HT-29 (cell line): Measurements from ENCODE around the gene CYTH3. TPM values are rescaled to one million over a fixed set of nuclear protein-coding genes. Genes with fewer than 3 reads are reported as not detected.
A peak's percentile ranks its signal among the peaks of the same experiment; 100 is the strongest.
"Not testable (repeated sequence)": the region's sequence is repeated elsewhere in the genome, so short reads cannot be mapped to it uniquely, and the experiment has no call there.

Source experiments
- DNase-seq: peaks from one replicate; pipeline ENCODE4 v3.0.0-alpha.2; 2015; ENCODE audit warnings: low spot score
- total RNA-seq: library from RNA; depleted of rRNA; stranded (reverse); fragments of >200 nt; shearing (Covaris generic); gene quantifications from 2 replicates; pipeline ENCODE4 v1.2.3, GENCODE V29; 2014

The CYTH3 gene
- total RNA-seq, 1 experiment from 2014 or later = 3.1 TPM

DNA sequence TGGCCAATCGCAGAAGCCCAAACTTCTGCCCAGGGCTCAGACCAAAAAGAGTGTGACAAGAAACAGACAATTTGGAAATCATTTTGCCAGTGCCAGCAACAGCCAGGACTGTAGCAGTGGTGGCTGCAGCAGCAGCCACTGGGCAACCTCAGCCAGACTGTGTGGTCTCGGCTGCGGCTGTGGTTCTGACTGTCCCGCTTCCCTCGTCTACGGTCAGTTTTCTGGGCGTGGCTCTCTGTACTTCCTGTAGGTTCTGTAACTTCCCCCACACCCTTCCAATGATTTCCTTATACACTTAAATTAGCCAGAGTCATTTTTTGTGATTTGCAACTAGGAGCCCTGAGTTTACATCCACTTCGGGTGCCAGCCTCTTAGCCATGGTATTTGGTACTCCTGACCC lies 39.9 kb downstream of the CYTH3 start:
- no peak for DNase-seq

DNA sequence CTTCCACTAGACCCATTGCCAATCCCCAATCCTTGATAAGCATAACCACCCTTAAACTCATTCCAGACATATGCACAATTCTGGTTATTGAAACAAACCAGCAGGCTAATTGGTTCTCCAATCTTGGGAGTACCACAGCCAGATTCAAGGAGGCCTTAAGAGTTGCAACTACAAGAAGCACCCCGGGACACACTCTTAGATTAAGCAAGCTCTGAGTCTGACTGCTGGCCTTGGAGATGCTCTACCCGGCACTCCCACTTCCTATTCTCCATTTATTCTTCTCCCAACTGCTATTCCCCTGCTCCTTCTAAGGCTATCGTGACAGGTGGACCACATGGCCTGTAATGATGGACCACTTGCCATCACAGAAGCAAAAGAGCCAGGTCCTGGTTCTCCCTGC lies 40.3 kb downstream of the CYTH3 start:
- DNase-seq = no peak

DNA sequence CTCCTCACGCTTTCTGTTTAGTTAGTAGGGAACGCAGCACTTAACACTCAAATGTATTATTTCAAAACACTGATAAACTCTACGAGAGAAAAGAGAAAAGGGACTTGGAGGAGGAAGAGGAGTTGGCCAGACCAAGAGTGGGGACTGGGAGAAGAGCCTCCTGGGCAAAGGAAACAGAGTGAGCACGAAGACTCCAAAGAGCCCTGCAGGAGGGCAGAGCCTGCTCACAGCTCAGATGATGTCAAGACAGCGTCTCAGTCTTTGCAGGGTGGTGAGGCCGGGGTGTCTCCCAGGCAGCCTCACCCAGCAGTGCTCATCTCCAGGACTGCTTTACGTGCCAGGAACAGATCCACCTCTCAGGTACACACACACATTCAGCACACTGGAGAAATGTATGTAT lies 41.2 kb downstream of the CYTH3 start:
- no peak for DNase-seq

DNA sequence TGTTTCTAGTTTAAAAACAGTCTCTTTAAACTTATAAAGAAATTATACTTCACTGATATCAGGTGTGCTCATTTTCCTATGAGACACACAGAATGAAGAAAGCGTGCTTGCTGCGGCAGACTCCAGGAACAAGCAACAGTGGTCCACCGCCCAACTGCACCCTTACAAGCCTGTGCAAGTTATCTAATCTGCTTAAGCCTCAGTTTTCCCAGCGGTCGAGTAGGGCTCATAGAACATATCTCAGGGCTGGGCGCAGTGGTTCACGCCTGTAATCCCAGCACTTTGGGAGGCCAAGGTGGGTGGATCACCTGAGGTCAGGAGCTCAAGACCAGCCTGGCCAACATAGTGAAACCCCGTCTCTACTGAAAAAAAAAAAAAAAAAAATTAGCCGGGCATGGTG lies 43.1 kb downstream of the CYTH3 start:
- DNase-seq = not testable (repeated sequence)

DNA sequence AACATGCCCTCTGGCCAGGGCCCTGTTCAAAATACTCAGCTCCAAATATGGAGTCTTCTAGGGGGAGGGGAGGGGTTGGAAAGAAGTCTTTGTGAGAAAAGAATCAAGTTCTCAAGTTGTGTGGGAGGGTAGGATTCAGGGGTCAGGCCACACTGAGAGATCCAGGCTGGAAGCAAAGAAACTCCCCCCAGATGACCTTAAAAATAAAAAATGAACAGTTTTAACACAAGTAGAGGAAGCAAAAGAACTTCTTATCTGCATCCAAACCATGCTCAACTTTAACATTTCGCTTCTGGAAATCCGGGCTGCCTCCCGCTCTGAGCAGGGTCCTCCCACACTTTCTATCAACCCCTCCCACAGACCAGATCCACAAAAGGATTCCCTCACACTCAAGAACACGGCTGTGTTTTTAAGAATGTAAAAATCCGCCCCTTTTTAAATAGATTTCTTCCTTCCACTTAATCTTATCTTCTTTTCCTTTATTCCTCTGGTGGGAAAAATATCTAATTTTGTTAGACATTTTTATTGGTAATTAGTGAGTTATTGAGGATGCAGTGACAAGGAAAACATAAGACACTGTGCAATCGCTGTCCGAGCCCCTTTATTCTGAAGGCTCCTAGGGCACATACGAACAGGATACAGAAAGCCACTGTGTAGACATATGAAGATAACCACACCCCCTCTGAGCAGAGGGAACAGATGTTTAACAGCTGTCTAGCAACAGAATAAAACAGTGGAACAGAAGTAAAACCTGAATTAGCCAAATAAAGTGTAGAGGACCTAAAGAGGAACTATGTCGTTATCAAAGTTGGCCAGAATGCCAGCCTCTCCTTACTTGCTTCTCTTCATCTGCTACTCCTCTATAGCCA lies 43.8 kb downstream of the CYTH3 start:
- no peak for DNase-seq

DNA sequence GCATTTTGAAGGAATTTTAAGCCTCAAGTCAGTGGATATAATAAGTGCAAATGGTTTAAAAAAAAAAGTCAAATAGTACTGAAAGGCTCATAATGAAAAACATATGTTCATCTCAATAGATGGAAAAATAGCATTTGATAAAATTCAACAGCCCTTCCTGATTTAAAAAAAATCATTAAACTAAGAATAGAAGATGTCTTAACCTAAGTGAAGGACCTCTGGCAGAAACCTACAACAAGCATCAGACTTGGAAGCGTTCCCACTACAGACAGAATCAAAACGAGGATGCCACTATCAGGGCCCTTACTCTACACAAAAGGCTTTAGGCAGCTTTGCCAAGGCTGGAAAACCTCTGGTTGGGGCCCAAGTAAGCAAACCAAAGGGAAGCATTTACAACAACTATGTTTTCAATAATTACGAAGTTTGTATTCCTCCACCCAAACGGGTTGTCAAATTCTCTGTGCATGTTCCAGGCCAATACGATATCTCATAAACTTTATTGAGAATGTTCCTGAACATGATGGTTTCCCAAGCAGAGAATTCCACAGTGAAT lies 45.1 kb downstream of the CYTH3 start:
- no peak for DNase-seq

DNA sequence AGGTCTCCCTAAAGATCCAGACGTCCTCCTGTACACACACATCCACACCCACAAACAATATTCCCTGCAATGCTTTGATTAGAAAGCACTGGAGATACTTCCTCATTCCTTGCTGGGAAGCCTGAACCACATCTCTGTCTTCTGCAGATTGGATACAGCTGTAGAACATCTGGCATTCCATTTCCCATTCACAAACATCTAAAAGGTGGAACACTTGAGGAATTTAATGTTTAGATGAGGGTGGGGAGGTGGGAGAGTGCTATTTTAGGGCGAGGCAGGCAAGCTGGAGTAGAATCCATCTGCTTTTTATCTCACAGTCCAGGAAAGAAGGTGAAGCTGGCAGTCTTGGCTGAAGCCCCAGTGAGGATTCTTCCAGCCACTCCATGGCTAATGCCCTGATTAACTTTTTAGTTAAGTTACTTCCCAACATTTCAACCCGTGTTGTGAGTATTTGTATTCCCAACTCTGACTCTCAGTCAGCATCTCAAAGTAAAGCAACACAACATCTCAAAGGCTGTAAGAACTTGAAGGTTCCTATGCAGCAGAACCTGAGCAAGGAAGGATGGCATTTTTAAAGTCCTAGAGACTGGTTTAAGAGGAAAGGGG lies 46.1 kb downstream of the CYTH3 start:
- peak; percentile 18 for DNase-seq

DNA sequence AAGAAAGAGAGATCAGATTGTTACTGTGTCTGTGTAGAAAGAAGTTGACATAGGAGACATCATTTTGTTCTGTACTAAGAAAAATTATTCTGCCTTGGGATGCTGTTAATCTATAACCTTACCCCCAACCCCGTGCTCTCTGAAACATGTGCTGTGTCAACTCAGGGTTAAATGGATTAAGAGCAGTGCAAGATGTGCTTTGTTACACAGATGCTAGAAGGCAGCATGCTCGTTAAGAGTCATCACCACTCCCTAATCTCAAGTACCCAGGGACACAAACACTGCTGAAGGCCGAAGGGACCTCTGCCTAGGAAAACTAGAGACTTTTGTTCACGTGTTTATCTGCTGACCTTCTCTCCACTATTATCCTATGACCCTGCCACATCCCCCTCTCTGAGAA lies 49.0 kb downstream of the CYTH3 start:
- DNase-seq = not testable (repeated sequence)

DNA sequence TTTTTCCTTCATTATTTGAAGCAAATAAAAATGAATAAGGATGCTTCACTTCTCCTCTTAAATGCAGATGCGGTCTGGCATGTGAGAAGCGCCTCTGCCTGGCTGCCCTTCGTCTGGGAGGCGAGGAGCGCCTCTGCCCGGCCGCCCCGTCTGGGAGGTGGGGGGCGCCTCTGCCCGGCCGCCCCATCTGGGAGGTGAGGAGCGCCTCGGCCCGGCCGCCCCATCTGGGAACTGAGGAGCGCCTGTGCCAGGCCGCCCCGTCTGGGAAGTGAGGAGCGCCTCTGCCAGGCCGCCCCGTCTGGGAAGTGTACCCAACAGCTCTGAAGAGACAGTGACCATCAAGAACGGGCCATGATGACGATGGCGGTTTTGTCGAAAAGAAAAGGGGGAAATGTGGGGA lies 49.4 kb downstream of the CYTH3 start:
- not testable (repeated sequence) for DNase-seq

DNA sequence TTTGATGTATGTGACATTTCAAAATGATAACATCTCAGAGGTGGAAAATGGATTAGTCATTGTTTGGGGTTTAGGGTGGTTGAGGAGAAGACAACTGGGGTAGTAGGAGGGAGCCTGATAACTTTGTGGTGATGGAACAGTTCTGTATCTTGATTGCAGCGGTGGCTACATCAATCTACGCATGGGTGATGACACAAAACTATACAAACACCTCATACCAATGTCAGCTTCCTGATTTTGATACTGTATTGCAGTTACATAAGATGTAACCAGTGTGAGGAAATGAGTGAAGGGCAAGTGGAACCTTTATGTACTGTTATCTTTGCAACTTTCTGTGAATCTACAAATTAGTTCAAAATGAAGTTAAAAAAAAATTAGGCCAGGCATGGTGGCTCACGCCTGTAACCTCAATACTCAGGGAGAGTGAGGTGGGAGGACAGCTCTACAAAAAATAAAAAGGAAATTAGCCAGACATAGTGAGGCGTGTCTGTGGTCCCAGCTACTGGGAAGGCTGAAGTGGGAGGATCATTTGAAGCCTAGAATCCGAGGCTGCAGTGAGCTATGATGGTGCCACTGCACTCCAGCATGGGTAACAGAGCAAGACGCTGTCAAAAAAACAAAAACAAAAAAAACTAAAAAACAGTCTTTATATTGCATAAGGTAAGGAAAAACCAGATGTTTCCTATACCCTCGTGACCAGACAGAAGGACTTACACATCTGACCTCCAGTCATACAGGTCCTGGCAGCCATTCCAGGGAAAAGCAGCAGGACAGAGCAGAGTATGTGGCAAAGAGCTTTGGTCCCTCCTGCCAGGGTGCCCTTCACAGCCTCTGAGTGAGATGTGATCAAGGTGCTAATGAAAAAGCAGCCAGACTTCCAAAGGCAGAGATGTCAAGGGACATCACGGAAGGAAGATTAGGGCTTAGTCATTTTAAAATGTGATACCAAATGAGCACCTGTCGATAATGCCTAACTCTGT lies 50.8 kb downstream of the CYTH3 start:
- no peak for DNase-seq

DNA sequence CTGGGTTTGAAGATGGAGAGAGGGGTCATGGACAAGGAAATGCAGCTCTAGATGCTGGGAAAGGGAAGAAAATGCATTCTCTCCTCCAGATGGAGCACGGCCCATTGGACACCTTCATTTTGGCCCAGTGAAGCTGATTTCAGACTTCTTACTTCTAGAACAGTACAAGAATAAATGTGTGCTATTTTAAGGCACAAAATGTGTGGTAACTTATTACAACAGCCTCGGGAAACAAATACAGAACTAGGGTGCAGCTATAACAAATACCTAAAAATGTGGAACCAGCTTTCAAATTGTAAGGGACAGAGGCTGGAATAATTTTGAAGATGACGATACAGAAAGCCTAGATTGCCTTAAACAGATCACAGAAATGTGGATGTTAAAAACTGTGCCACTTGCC lies 54.1 kb downstream of the CYTH3 start:
- DNase-seq = no peak

DNA sequence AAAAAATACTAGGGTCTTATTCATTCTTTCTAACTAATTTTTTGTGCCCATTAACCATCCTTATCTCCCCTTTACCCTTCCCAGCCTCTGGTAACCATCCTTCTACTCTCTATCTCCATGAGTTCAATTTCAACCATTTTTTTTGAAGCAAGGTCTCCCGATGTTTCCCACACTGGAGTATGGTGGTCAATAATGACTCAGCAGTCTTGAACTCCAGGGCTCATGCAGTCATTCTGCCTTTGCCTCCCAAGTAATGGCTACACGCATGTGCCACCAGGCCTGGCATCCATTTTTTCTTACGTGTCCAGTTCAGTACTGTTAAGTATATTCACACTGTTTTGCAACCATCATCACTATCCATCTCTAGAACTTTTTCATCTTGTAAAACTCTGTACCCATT lies 60.4 kb downstream of the CYTH3 start:
- DNase-seq = no peak

DNA sequence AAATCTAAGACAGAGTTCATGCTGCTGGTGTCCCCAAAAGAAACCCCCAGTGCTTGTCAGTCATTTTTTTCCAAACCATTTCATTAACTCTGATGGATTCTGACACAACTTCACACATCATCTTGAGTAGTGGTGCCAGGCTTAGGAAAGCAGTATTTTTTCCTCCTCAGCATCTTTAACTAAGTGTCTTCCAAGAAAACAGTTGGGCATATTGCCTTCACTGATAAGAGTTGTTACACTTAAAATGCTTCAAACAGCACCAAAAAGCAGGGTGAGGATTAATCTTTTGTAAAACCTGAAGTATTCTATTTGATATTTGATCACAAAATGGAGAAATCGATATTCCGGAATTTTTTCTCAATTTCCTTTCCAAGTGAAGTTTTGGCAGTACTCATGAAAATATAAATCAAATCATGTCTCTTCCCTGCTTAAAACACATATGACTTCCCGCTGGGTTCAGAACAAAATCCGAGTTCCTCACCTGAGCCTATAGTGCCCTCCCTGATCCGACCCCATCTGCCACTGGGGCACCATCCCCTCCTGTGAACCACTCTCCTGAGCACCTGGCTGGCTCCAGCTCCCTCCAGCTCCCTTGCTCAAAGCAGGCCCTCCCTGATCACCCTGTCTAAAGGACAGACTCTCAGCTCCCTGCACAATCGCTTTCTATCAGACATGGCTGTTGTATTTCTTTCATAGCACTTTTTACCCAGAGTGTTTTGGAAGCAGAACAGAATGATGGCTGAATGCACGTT lies 61.6 kb downstream of the CYTH3 start:
- no peak for DNase-seq

DNA sequence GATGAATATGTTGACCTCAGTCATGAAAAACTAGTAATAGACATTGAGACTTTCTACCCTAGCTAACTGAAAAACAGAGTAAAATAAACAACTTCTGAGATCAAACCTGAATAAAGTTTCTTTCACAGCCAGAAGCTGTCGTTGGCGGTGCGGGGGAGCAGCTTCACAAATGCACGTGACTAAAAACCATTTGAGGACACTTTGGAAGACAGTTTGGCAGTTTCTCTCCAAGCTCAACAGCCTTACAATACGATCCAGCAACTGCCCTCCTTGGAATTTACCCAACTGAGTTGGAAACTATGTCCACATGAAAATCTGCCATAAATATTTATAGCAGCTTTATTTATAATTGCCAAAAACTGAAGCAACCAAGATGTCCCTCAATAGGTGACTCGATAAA lies 63.1 kb downstream of the CYTH3 start:
- no peak for DNase-seq

DNA sequence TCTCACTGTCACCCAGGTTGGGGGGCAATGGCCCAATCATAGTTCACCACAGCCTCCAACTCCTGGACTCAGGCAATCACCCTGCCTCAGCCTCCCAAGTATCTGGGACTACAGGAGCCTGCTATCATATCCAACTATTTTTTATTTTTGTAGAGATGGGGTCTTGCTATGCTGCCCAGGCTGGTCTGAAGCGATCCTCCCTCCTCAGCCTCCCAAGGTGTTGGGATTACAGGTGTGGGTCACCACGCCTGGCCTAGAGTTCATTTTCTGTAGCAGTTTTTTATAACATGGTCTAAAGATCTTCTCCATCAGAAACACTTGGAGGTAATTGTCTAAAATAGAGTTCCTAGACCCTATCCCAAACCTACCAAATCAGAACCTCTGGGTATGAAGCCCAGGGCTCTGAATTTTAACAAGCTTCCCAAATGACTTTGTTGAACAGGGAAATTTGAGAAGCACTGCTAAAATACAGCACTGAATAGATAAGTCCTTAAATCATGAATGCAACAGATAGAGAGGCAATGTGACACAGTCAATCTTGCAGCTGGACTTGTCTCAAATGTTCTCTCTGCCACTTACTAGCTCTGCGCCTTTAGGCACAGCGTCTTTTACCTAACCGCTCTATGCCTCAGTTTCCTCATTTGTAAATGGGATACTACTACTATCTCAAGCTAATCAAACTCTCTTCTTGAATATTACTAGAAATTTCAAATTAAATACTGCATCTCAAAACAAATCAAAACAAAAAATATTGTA lies 63.7 kb downstream of the CYTH3 start:
- DNase-seq = no peak

DNA sequence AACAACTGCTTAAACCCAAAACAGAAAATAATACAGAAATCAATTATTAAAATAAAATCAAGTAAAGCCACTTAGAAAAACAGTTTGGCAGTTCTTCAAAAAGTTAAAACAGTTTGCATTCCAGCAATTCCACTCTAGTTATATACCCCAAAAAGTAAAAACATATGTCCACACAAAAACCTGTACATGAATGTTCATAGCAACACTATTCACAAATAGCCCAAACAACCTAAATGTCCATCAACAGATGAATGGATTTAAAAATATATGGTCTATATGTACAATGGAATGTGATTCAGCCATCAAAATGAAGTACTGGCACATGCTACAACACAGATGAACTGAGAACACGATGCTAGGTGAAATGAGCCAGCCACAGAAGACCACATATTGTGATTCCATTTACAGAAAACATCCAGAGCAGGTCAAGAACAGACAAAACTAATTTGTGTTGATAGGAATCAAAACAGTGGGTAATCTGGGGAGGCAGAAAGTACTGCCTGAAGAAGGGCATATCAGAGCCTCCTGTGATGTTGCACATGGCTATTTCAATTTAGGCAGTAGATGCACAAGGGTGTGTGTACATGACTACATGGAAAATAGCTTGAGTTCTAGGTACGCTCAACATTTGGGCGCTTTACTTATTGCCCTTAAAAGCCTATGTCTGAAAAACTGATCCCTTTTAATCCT lies 66.3 kb downstream of the CYTH3 start:
- DNase-seq = no peak

DNA sequence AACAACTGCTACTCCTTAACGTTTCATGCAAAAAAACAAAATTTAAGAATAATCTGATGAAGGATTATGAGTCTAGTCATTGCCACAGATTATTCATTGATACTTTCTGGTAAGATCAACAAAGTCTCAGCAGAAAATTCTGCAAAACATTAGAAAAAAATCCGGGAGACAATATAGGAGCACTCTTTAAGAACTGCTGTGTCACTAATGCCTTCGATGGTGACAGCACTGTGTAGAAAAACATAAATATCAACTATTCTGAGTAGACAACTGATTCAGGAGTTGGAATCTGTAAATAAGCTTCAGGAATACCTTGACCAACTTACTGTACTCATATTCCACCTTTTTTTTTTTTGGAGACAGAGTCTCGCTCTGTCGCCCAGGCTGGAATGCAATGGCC lies 69.0 kb downstream of the CYTH3 start:
- DNase-seq = no peak

DNA sequence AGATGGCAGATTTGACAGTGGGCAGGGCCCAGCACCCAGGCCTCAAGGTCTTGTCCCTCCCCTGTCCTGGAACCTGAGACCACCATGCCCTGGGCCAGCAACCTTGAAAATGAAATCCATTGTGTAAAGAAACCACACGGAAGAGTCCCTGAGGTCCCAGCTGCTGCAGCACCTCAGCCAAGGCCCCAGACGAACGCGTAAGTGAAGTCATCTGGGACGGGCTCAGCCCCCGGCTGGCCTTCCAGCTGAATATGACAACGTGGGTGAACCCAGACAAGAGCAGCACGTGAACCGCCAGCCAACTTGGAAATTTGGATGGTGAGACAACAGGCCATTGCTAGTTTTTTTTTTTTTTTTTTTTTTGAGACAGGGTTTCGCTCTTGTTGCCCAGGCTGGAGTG lies 70.3 kb downstream of the CYTH3 start:
- no peak for DNase-seq

DNA sequence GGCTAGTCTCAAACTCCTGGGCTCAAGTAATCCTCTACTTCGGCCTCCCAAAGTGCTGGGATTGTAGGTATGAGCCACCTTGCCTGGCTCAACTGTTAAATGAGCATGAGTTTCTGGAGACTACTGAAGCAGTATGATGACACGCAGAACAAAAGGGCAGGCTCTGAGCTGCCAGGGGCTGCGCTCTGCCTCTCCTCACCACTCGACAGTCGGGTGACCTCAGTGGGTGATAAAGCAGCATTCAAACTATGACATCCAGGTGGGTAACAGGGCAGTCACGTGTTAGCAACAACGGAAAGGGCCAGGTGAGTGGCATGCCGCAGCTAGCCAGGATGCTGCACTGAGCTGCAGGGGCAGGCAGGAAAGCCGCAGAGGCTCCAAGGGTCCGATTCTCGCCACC lies 71.5 kb downstream of the CYTH3 start:
- DNase-seq = no peak
